OCI-LY1 (cell line): ENCODE data around the gene GBA2.

Source experiments
- CTCF ChIP-seq: fragments of 200-600 bp; sonication (generic), shearing (Covaris generic); IDR thresholded peaks from 2 replicates; pipeline ENCODE4 v1.5.1; 2017; ENCODE audit warnings: mild to moderate bottlenecking, antibody characterized with exemption, low read length, moderate library complexity, mixed read lengths
- EZH2 ChIP-seq: fragments of 200-600 bp; sonication (generic), shearing (Covaris generic); IDR thresholded peaks from 2 replicates; pipeline ENCODE4 v1.8.0; 2017; ENCODE audit warnings: borderline replicate concordance, mixed run types, mild to moderate bottlenecking, antibody characterized with exemption, low read length, moderate library complexity, mixed read lengths

- TF ChIP-seq CTCF (no peak), EZH2 (no peak)
Measured at GRCh38 chr9:35750256-35750531, 1.2 kb upstream of the GBA2 start.
